SK-N-SH (cell line): Measurements from ENCODE around the gene EFCAB14.
"Not testable (repeated sequence)": the region's sequence is repeated elsewhere in the genome, so short reads cannot be mapped to it uniquely, and the experiment has no call there.

Experiments
- CTCF ChIP-seq: fragments of 200-600 bp; sonication (generic); IDR thresholded peaks from 2 replicates; pipeline ENCODE4 v1.6.1; 2017; ENCODE audit warnings: antibody characterized with exemption, mild to moderate bottlenecking, moderate library complexity
- EP300 ChIP-seq, 2 experiments: IDR thresholded peaks; 2 replicates each; pipeline versions ENCODE4 v1.4.0 to v1.6.1; 2012; ENCODE audit warnings: borderline replicate concordance in 1 of 2, low read depth in 1 of 2, low read length in 1 of 2
- EZH2phosphoT487 ChIP-seq: fragments of 200-600 bp; sonication (generic); IDR thresholded peaks from 2 replicates; pipeline ENCODE4 v1.6.1; 2017; ENCODE audit warnings: low read depth, mixed run types, mild to moderate bottlenecking, antibody characterized with exemption, moderate library complexity, borderline replicate concordance
- GABPA ChIP-seq: IDR thresholded peaks from 2 replicates; pipeline ENCODE4 v1.4.0; 2012; ENCODE audit warnings: low read depth, mild to moderate bottlenecking
- RCOR1 ChIP-seq: fragments of 150-350 bp; IDR thresholded peaks from 2 replicates; pipeline ENCODE4 v1.6.1; 2017; ENCODE audit warnings: antibody characterized with exemption, low read length

- not testable (repeated sequence) for TF ChIP-seq CTCF; EP300 (IDR thresholded peaks at IDR 0.05; ENCODE audit: borderline replicate concordance in 1 of 2, low read depth in 1 of 2, low read length in 1 of 2); EZH2phosphoT487; RCOR1; GABPA
These were observed 64.2 kb downstream of the EFCAB14 start for GRCh38 chr1:46654698-46655097.
